Loucy (cell line): ENCODE results near the gene RPS8.
A peak's percentile ranks its signal among the peaks of the same experiment; 100 is the strongest.

Source experiments
- H2AFZ ChIP-seq: fragments of 200-600 bp; sonication (generic); 2 replicates; pipeline ENCODE4 v1.6.0; 2016; ENCODE audit warnings: antibody characterized with exemption, mild to moderate bottlenecking, low read length, moderate library complexity
- H3F3A ChIP-seq: fragments of 200-600 bp; 2 replicates; pipeline ENCODE4 v1.6.0; 2016; ENCODE audit warnings: antibody characterized with exemption, low read depth, mild to moderate bottlenecking
- H3K27me3 ChIP-seq: fragments of 200-600 bp; sonication (generic); 2 replicates; pipeline ENCODE4 v1.6.1; 2014; ENCODE audit warnings: low read length, mild to moderate bottlenecking; ENCODE audit not compliant: insufficient read depth, poor library complexity, severe bottlenecking
- H3K36me3 ChIP-seq: fragments of 200-600 bp; sonication (generic); 2 replicates; pipeline ENCODE4 v1.6.1; 2016; ENCODE audit warnings: low read length; ENCODE audit not compliant: insufficient read depth
- H3K4me1 ChIP-seq: fragments of 200-600 bp; sonication (generic); 2 replicates; pipeline ENCODE4 v1.5.1; 2014; ENCODE audit warnings: low read length, mild to moderate bottlenecking; ENCODE audit not compliant: insufficient read depth, poor library complexity, severe bottlenecking
- H3K4me2 ChIP-seq: fragments of 200-600 bp; sonication (generic); 2 replicates; pipeline ENCODE4 v1.6.0; 2014; ENCODE audit warnings: antibody characterized with exemption, low read length, low read depth, mild to moderate bottlenecking; ENCODE audit not compliant: poor library complexity, severe bottlenecking
- H3K4me3 ChIP-seq: fragments of 200-600 bp; sonication (generic); 2 replicates; pipeline ENCODE4 v1.5.1; 2014; ENCODE audit warnings: low read length, mild to moderate bottlenecking, mixed read lengths; ENCODE audit not compliant: poor library complexity, severe bottlenecking
- H3K79me2 ChIP-seq: fragments of 200-600 bp; sonication (generic); 2 replicates; pipeline ENCODE4 v1.6.1; 2014; ENCODE audit warnings: low read length; ENCODE audit not compliant: insufficient read depth
- H3K9ac ChIP-seq: fragments of 200-600 bp; sonication (generic); 2 replicates; pipeline ENCODE4 v1.6.0; 2014; ENCODE audit warnings: mild to moderate bottlenecking, low read depth, low read length, moderate library complexity; ENCODE audit not compliant: poor library complexity, severe bottlenecking
- H3K9me2 ChIP-seq: fragments of 200-600 bp; sonication (generic); replicated peaks from 2 replicates; pipeline ENCODE4 v1.6.1; 2016; ENCODE audit warnings: low read depth, low read length, mixed read lengths
- H3K9me3 ChIP-seq: fragments of 200-600 bp; sonication (generic); 2 replicates; pipeline ENCODE4 v1.6.1; 2014; ENCODE audit warnings: mild to moderate bottlenecking, antibody characterized with exemption, low read length, low read depth; ENCODE audit not compliant: insufficient read depth
- H4K20me1 ChIP-seq: fragments of 200-600 bp; sonication (generic); 2 replicates; pipeline ENCODE4 v1.6.0; 2014; ENCODE audit warnings: antibody characterized with exemption, low read length, mild to moderate bottlenecking; ENCODE audit not compliant: insufficient read depth, poor library complexity, severe bottlenecking
- CTCF ChIP-seq: fragments of 200-600 bp; sonication (generic); conservative IDR thresholded peaks from 2 replicates; pipeline ENCODE4 v1.5.1; 2014; ENCODE audit warnings: mild to moderate bottlenecking, antibody characterized with exemption, low read length
- EZH2phosphoT487 ChIP-seq: fragments of 200-600 bp; IDR thresholded peaks from 2 replicates; pipeline ENCODE4 v1.6.1; 2018; ENCODE audit warnings: antibody characterized with exemption, mild to moderate bottlenecking, moderate library complexity, borderline replicate concordance

The RPS8 gene

DNA sequence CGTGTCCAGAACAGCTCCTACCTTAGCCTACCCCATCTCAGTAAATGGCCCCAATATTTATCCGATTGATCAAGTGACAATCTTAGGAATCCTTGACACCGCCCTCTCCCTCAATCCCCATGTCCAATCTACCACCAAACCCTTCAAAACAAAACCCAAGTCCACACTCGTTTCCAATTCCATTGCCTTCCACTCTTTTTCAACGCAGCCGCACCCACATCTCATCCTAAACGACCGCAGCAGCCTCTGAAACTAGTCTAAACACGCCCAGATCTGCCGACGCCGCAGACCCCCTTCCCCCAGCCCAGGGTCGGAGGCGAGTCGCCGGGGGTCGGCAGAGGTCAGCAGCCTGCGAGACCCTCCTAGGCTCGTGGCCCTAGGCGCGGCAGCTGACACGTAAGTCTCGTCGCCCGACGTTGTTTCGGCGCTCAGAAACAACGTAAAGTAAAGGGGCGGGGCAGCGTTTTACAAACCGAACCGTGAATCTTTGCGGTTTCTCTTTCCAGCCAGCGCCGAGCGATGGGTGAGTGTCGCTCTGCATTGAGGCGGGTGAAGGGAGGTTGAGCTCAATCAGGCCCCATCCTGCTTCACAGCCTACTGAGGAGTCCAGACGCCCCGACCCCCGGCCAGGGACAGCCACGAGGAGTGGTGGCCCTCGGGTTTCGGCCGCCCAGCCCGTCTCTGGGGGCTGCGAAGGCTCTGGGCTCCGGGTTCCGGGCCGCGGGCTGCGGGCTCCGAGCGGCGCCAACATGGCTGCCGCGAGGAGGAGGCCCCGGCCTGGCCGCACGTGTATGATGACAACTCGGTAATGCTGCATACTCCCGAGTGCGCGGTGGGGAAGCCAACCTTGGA lies at the start of gene RPS8:
Gene RPS8 (plus strand): TSS at position 463 of the 852 bp plus-strand sequence. CDS start 57 bp downstream, at position 520.
- peaks cover 35% of the 10 kb centered on the region for H3K36me3 ChIP-seq
- H3K79me2 ChIP-seq: peaks cover 61% of the 10 kb centered on the region
- H3F3A ChIP-seq: no peaks in the 10 kb centered on the region
- H3K9me3 ChIP-seq: no peaks in the 10 kb centered on the region
- peaks cover 14% of the 10 kb centered on the region for H3K27me3 ChIP-seq
- peak within 1 kb of the TSS; percentile 98 for H3K4me2 ChIP-seq
- H3K4me1 ChIP-seq: peaks cover 22% of the 10 kb centered on the region
- H3K9ac ChIP-seq: peak within 1 kb of the TSS; percentile 98
- H3K9me2 ChIP-seq: no peaks in the 10 kb centered on the region
- TF ChIP-seq CTCF: no peak
- no peak for TF ChIP-seq EZH2phosphoT487
- peaks cover 39% of the 10 kb centered on the region for H4K20me1 ChIP-seq
- peak within 1 kb of the TSS; percentile 98 for H3K4me3 ChIP-seq
- H2AFZ ChIP-seq: peak within 1 kb of the TSS; percentile 82

GRCh38 chr1:44730741-44731512 lies 44.4 kb upstream of the RPS8 start, which contains the start of gene RNU5D-1:
TSS of gene RNU5D-1 (minus strand) at chr1:44731170.
- no peaks in the 10 kb centered on the region for H3K36me3 ChIP-seq
- peak within 1 kb of the TSS; percentile 66 for H3K4me3 ChIP-seq
- TF ChIP-seq EZH2phosphoT487 (no peak), CTCF (peak; percentile 75)
- H3K9ac ChIP-seq: peak within 1 kb of the TSS; percentile 68
- no peaks in the 10 kb centered on the region for H3K79me2 ChIP-seq
- H3K27me3 ChIP-seq: no peaks in the 10 kb centered on the region
- no peaks in the 10 kb centered on the region for H4K20me1 ChIP-seq
- H3K4me2 ChIP-seq: peak within 1 kb of the TSS; percentile 75
- no peaks in the 10 kb centered on the region for H3K9me2 ChIP-seq
- H3K9me3 ChIP-seq: no peaks in the 10 kb centered on the region
- peaks cover 20% of the 10 kb centered on the region for H3K4me1 ChIP-seq
- peaks cover 13% of the 10 kb centered on the region for H3F3A ChIP-seq
- H2AFZ ChIP-seq: peak within 1 kb of the TSS; percentile 73

GRCh38 chr1:44733365-44733764 lies 42.0 kb upstream of the RPS8 start:
- Histone ChIP-seq H2AFZ (peak overlapping the region; percentile 82), H3K9me2 (no peaks in the 10 kb centered on the region), H3K4me3 (peak overlapping the region; percentile 20), H3K36me3 (no peaks in the 10 kb centered on the region), H3K9me3 (no peaks in the 10 kb centered on the region), H3K4me2 (peak overlapping the region; percentile 25), H3K79me2 (no peaks in the 10 kb centered on the region), H4K20me1 (no peaks in the 10 kb centered on the region), H3K9ac (peak overlapping the region; percentile 8), H3K27me3 (no peaks in the 10 kb centered on the region), H3K4me1 (peaks cover 20% of the 10 kb centered on the region), H3F3A (peaks cover 13% of the 10 kb centered on the region)
- TF ChIP-seq EZH2phosphoT487: no peak
- TF ChIP-seq CTCF: no peak
